GM19328 (cell line): ENCODE results near the gene MATN3.

Experiments
- ATAC-seq: cut with Tn5 transposase; IDR thresholded peaks from one replicate; pipeline ENCODE4 v1.9.1; 2021; ENCODE audit warnings: mild to moderate bottlenecking, moderate library complexity; ENCODE audit not compliant: unreplicated experiment

The MATN3 gene

DNA sequence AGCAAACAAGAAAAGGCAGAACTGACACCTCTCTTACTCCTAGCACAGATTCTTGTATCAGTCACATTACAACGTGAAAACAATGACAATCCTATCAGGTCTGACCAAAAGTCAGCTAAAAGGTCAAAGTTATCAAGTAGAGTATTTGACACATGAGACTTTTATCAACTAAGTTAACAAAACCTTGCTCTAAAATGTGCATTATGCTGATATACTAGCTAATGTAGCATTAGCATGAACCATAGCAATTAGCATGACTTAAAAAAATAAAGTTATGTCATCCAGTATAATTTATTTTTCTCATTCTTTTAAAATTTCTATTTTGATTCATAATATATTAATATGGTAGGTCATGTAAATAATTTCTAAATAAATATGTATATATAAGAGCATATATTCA is 69.3 kb downstream of the MATN3 start:
- ATAC-seq: no peak

DNA sequence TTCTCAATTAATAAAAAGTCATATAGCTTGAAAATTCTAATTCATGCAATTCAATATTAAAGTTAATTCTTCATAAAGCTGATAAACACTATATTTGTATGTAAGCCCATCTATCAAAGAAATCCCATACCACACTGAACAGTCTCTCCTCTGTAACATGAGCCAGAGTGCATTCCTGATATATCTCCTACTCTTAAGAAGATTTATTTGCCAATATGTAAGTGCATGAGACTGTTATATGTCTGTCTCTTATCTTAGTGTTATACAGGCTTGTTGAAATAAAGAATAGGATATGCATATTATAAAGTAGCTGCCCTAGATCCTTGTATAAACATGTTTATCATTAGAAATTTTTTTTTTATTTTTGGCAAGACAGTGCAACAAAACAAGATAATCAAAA is 70.3 kb downstream of the MATN3 start:
- ATAC-seq: no peak
